GM12891 (cell line): ENCODE data around the gene DMRT3.

Experiments
- PAX5 ChIP-seq: IDR thresholded peaks from 2 replicates; pipeline ENCODE4 v1.6.1; 2011; ENCODE audit warnings: low read length, moderate library complexity, mild to moderate bottlenecking; ENCODE audit not compliant: insufficient read depth, severe bottlenecking
- POLR2A ChIP-seq: IDR thresholded peaks from 2 replicates; pipeline ENCODE4 v1.6.1; 2011; ENCODE audit warnings: low read depth, low read length, control low read depth
- POLR2AphosphoS5 ChIP-seq: IDR thresholded peaks from 2 replicates; pipeline ENCODE4 v1.6.1; 2011; ENCODE audit warnings: low read depth, low read length, control low read depth
- POU2F2 ChIP-seq: IDR thresholded peaks from 2 replicates; pipeline ENCODE4 v1.6.1; 2011; ENCODE audit warnings: low read depth, mild to moderate bottlenecking, control low read depth, low read length, moderate library complexity
- SPI1 ChIP-seq: IDR thresholded peaks from 2 replicates; pipeline ENCODE4 v1.6.1; 2011; ENCODE audit warnings: low read depth, low read length, control low read depth
- TAF1 ChIP-seq: IDR thresholded peaks from 2 replicates; pipeline ENCODE4 v1.6.1; 2011; ENCODE audit warnings: low read depth, low read length, control low read depth

GRCh38 chr9:1001838-1002237, 25.4 kb downstream of the DMRT3 start:
- TF ChIP-seq TAF1 (no peak), POLR2A (no peak), POLR2AphosphoS5 (no peak), POU2F2 (no peak), PAX5 (no peak), SPI1 (no peak)
